IPS DF 6.9 (cell line): ENCODE data around the gene COL8A1.

Experiments
- DNase-seq: peaks from one replicate; pipeline ENCODE4 v3.0.0-alpha.2; 2013; ENCODE audit warnings: low read depth, low spot score
- H3K27ac ChIP-seq: one replicate; pipeline ENCODE4 v1.5.1; 2013; ENCODE audit warnings: low read length, control low read depth
- H3K27me3 ChIP-seq: 2 replicates; pipeline ENCODE4 v1.6.1; 2013; ENCODE audit warnings: mild to moderate bottlenecking, low read length; ENCODE audit not compliant: control insufficient read depth, insufficient read depth
- H3K36me3 ChIP-seq: 2 replicates; pipeline ENCODE4 v1.6.1; 2013; ENCODE audit warnings: low read length; ENCODE audit not compliant: control insufficient read depth, insufficient read depth
- H3K4me1 ChIP-seq: 2 replicates; pipeline ENCODE4 v1.6.1; 2013; ENCODE audit warnings: low read length; ENCODE audit not compliant: control insufficient read depth, insufficient read depth
- H3K4me3 ChIP-seq: 2 replicates; pipeline ENCODE4 v1.5.1; 2013; ENCODE audit warnings: mild to moderate bottlenecking, low read length
- H3K9me3 ChIP-seq: 2 replicates; pipeline ENCODE4 v1.6.1; 2013; ENCODE audit warnings: low read length, inconsistent platforms; ENCODE audit not compliant: control insufficient read depth, insufficient read depth
- WGBS: extraction: QIAGEN DNeasy Blood & Tissue Kit; methylation state at CpG from one replicate; pipeline ENCODE4 v1.1.7; 2013; ENCODE audit warnings: mixed read lengths, missing lambda C conversion rate; ENCODE audit not compliant: insufficient read length, insufficient coverage; 5-methylcytosine and 5-hydroxymethylcytosine counted together

Gene COL8A1

GRCh38 chr3:99755831-99756230 is 117.4 kb downstream of the COL8A1 start:
- H3K27ac ChIP-seq: no peak overlapping the region
- no peaks in the 10 kb centered on the region for H3K27me3 ChIP-seq
- no CpG with 5 or more reads among the region's 6 CpGs for WGBS
- no peak for DNase-seq
- no peaks in the 10 kb centered on the region for H3K4me1 ChIP-seq
- H3K4me3 ChIP-seq: no peak overlapping the region
- no peaks in the 10 kb centered on the region for H3K9me3 ChIP-seq
- H3K36me3 ChIP-seq: no peaks in the 10 kb centered on the region

GRCh38 chr3:99757966-99758365 is 119.6 kb downstream of the COL8A1 start:
- no peak for DNase-seq
- H3K4me3 ChIP-seq: no peak overlapping the region
- no peaks in the 10 kb centered on the region for H3K4me1 ChIP-seq
- no peaks in the 10 kb centered on the region for H3K27me3 ChIP-seq
- no peak overlapping the region for H3K27ac ChIP-seq
- H3K36me3 ChIP-seq: no peaks in the 10 kb centered on the region
- no peaks in the 10 kb centered on the region for H3K9me3 ChIP-seq
- no CpG with 5 or more reads among the region's 2 CpGs for WGBS

GRCh38 chr3:99758502-99759177 is 120.2 kb downstream of the COL8A1 start:
- no peaks in the 10 kb centered on the region for H3K9me3 ChIP-seq
- no peaks in the 10 kb centered on the region for H3K36me3 ChIP-seq
- H3K4me3 ChIP-seq: no peak overlapping the region
- no peaks in the 10 kb centered on the region for H3K4me1 ChIP-seq
- no CpG with 5 or more reads among the region's 3 CpGs for WGBS
- no peaks in the 10 kb centered on the region for H3K27me3 ChIP-seq
- H3K27ac ChIP-seq: no peak overlapping the region
- DNase-seq: no peak

GRCh38 chr3:99760031-99760430 is 121.6 kb downstream of the COL8A1 start:
- Histone ChIP-seq H3K27me3 (no peaks in the 10 kb centered on the region), H3K36me3 (no peaks in the 10 kb centered on the region), H3K9me3 (no peaks in the 10 kb centered on the region), H3K4me3 (no peak overlapping the region), H3K4me1 (no peaks in the 10 kb centered on the region), H3K27ac (no peak overlapping the region)
- no peak for DNase-seq
- no CpG with 5 or more reads among the region's 1 CpG for WGBS

GRCh38 chr3:99760629-99761028 is 122.2 kb downstream of the COL8A1 start:
- H3K9me3 ChIP-seq: no peaks in the 10 kb centered on the region
- H3K36me3 ChIP-seq: no peaks in the 10 kb centered on the region
- H3K4me3 ChIP-seq: no peak overlapping the region
- DNase-seq: no peak
- H3K27ac ChIP-seq: no peak overlapping the region
- no CpG with 5 or more reads among the region's 2 CpGs for WGBS
- H3K4me1 ChIP-seq: no peaks in the 10 kb centered on the region
- no peaks in the 10 kb centered on the region for H3K27me3 ChIP-seq

- no CpG with 5 or more reads among the region's 8 CpGs for WGBS
- Histone ChIP-seq H3K4me3 (no peak overlapping the region), H3K27ac (no peak overlapping the region), H3K4me1 (no peaks in the 10 kb centered on the region), H3K9me3 (no peaks in the 10 kb centered on the region), H3K27me3 (no peaks in the 10 kb centered on the region), H3K36me3 (no peaks in the 10 kb centered on the region)
- DNase-seq: no peak
Observed at GRCh38 chr3:99761415-99762165, 123.2 kb downstream of the COL8A1 start.

GRCh38 chr3:99762901-99763300 is 124.5 kb downstream of the COL8A1 start:
- no peak overlapping the region for H3K4me3 ChIP-seq
- H3K27ac ChIP-seq: no peak overlapping the region
- no CpG with 5 or more reads among the region's 1 CpG for WGBS
- H3K36me3 ChIP-seq: no peaks in the 10 kb centered on the region
- H3K9me3 ChIP-seq: no peaks in the 10 kb centered on the region
- no peaks in the 10 kb centered on the region for H3K27me3 ChIP-seq
- H3K4me1 ChIP-seq: no peaks in the 10 kb centered on the region
- no peak for DNase-seq

- Histone ChIP-seq H3K27me3 (no peaks in the 10 kb centered on the region), H3K4me3 (no peak overlapping the region), H3K36me3 (no peaks in the 10 kb centered on the region), H3K9me3 (no peaks in the 10 kb centered on the region), H3K4me1 (no peaks in the 10 kb centered on the region), H3K27ac (no peak overlapping the region)
- no peak for DNase-seq
- no CpG with 5 or more reads among the region's 5 CpGs for WGBS
Observed at GRCh38 chr3:99764377-99764776, 126.0 kb downstream of the COL8A1 start.

- Histone ChIP-seq H3K4me3 (no peak overlapping the region), H3K36me3 (no peaks in the 10 kb centered on the region), H3K9me3 (no peaks in the 10 kb centered on the region), H3K27ac (no peak overlapping the region), H3K27me3 (no peaks in the 10 kb centered on the region), H3K4me1 (no peaks in the 10 kb centered on the region)
- no peak for DNase-seq
- WGBS: no CpG with 5 or more reads among the region's 2 CpGs
Observed at GRCh38 chr3:99765042-99765942, 126.9 kb downstream of the COL8A1 start.

GRCh38 chr3:99767291-99767690 is 128.9 kb downstream of the COL8A1 start:
- Histone ChIP-seq H3K4me1 (no peaks in the 10 kb centered on the region), H3K27ac (no peak overlapping the region), H3K27me3 (no peaks in the 10 kb centered on the region), H3K4me3 (no peak overlapping the region), H3K36me3 (no peaks in the 10 kb centered on the region), H3K9me3 (no peaks in the 10 kb centered on the region)
- no CpG with 5 or more reads among the region's 2 CpGs for WGBS
- DNase-seq: no peak
